Measurements from ENCODE around the gene ZC3H18. TPM values are rescaled to one million over a fixed set of nuclear protein-coding genes. Genes with fewer than 3 reads are reported as not detected.

The ZC3H18 gene
- total and polyA plus RNA-seq, 2 donors (not counting 1 experiment from before 2014, with no cell fraction given), result 7.9 to 9.4 TPM

DNA sequence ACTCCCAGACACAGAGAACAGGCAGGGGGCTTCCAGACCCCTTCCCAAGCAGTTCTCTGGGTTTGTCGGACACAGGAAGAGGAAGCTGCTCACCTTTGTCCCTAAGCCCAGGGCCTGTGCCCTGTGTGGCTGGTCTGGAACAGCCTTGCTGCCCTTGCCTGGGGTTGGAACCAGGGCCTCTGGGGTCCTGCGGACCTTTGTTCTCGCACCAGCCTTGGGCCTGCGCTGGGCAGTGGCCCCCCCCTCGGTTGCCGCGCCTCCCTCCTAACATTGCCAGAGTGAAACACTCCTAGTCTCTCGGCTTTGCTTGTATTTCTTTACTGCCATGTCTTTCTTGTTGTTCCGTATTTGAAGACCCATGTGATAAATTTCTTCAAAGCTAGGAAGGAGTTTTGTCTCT, 59.6 kb downstream of the ZC3H18 start:
- Histone ChIP-seq H3K4me3 (replicated peaks in 1 of 4; ENCODE audit: control extremely low read depth in 1 of 4, insufficient read depth in 1 of 4, low read depth in 3 of 4, low read length in 4 of 4) (no peak overlapping the region), H3K79me2 (ENCODE audit: control insufficient read depth, insufficient read depth, low read length) (no peaks in the 10 kb centered on the region), H3K4me2 (ENCODE audit: extremely low read depth, insufficient read depth, low read length) (no peak overlapping the region), H3K36me3 (ENCODE audit: control insufficient read depth, insufficient read depth, low read length) (peaks cover 20% of the 10 kb centered on the region), H3K9ac (ENCODE audit: insufficient read depth, low read length) (no peak overlapping the region), H4K20me1 (ENCODE audit: control insufficient read depth, extremely low read depth, insufficient read depth, low read length) (no peaks in the 10 kb centered on the region), H3K9me3 (ENCODE audit: control insufficient read depth, insufficient read depth, low read depth, low read length) (no peaks in the 10 kb centered on the region), H3K27me3 (ENCODE audit: control insufficient read depth, insufficient read depth, low read length) (no peaks in the 10 kb centered on the region), H3K4me1 (ENCODE audit: control insufficient read depth, extremely low read depth, insufficient read depth, low read length) (peaks cover 2% of the 10 kb centered on the region), H2AFZ (ENCODE audit: low read length) (no peak overlapping the region), H3K27ac (ENCODE audit: insufficient read depth, low read length) (no peak overlapping the region)
- no peak for DNase-seq (ENCODE audit: low read depth in 2 of 2)
- TF ChIP-seq EZH2 (IDR thresholded peaks at IDR 0.05; ENCODE audit: low read length, missing control alignments), result no peak
- TF ChIP-seq, protein P1, sequence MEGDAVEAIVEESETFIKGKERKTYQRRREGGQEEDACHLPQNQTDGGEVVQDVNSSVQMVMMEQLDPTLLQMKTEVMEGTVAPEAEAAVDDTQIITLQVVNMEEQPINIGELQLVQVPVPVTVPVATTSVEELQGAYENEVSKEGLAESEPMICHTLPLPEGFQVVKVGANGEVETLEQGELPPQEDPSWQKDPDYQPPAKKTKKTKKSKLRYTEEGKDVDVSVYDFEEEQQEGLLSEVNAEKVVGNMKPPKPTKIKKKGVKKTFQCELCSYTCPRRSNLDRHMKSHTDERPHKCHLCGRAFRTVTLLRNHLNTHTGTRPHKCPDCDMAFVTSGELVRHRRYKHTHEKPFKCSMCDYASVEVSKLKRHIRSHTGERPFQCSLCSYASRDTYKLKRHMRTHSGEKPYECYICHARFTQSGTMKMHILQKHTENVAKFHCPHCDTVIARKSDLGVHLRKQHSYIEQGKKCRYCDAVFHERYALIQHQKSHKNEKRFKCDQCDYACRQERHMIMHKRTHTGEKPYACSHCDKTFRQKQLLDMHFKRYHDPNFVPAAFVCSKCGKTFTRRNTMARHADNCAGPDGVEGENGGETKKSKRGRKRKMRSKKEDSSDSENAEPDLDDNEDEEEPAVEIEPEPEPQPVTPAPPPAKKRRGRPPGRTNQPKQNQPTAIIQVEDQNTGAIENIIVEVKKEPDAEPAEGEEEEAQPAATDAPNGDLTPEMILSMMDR (conservative IDR thresholded peaks at IDR 0.05 in 1 of 2, IDR thresholded peaks at IDR 0.05 in 1 of 2; ENCODE audit: low read depth in 1 of 2, low read length in 2 of 2), result no peak

DNA sequence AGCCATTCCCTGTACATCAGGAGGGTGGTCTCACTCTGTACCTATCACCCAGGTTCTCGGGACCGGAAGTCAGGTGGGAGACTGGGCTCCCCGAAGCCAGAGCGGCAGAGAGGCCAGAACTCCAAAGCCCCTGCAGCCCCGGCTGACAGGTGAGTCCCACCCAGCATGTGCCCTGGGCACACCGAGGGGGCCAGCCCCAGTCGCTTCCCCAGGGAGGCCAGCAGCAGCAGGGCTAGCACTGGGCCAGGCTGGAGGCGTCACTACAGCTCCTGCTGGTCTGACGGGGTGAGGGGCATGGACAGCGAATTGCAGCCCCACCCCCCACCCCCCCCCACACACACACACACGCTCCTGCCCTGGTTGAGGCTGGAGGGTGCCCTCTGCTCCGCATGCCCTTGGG, 60.2 kb downstream of the ZC3H18 start:
- Histone ChIP-seq H3K27ac (ENCODE audit: insufficient read depth, low read length) (no peak overlapping the region), H3K4me3 (replicated peaks in 1 of 4; ENCODE audit: control extremely low read depth in 1 of 4, insufficient read depth in 1 of 4, low read depth in 3 of 4, low read length in 4 of 4) (no peak overlapping the region), H3K79me2 (ENCODE audit: control insufficient read depth, insufficient read depth, low read length) (no peaks in the 10 kb centered on the region), H3K9me3 (ENCODE audit: control insufficient read depth, insufficient read depth, low read depth, low read length) (no peaks in the 10 kb centered on the region), H3K4me2 (ENCODE audit: extremely low read depth, insufficient read depth, low read length) (no peak overlapping the region), H4K20me1 (ENCODE audit: control insufficient read depth, extremely low read depth, insufficient read depth, low read length) (no peaks in the 10 kb centered on the region), H3K27me3 (ENCODE audit: control insufficient read depth, insufficient read depth, low read length) (no peaks in the 10 kb centered on the region), H3K36me3 (ENCODE audit: control insufficient read depth, insufficient read depth, low read length) (peaks cover 16% of the 10 kb centered on the region), H2AFZ (ENCODE audit: low read length) (no peak overlapping the region), H3K9ac (ENCODE audit: insufficient read depth, low read length) (no peak overlapping the region), H3K4me1 (ENCODE audit: control insufficient read depth, extremely low read depth, insufficient read depth, low read length) (peaks cover 2% of the 10 kb centered on the region)
- TF ChIP-seq, protein P1 (conservative IDR thresholded peaks at IDR 0.05 in 1 of 2, IDR thresholded peaks at IDR 0.05 in 1 of 2; ENCODE audit: low read depth in 1 of 2, low read length in 2 of 2), result no peak
- no peak for TF ChIP-seq EZH2 (IDR thresholded peaks at IDR 0.05; ENCODE audit: low read length, missing control alignments)
- no peak for DNase-seq (ENCODE audit: low read depth in 2 of 2)

DNA sequence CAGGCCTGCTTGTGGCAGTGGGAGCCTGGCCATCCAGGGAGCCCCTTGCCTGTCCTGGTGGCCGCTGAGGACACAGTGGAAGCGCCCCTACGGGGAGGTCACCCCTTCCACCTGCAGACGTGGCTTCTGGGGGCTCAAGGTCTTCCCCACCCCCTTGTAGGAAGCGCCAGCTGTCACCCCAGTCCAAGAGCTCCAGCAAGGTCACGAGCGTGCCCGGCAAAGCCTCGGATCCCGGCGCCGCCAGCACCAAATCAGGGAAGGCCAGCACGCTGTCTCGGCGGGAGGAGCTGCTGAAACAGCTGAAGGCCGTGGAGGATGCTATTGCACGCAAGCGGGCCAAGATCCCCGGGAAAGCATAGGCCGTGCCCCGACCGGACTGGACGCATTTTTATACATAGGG, 60.7 kb downstream of the ZC3H18 start:
- H3K27ac ChIP-seq (ENCODE audit: insufficient read depth, low read length), result no peak overlapping the region
- no peak overlapping the region for H3K4me3 ChIP-seq (replicated peaks in 1 of 4; ENCODE audit: control extremely low read depth in 1 of 4, insufficient read depth in 1 of 4, low read depth in 3 of 4, low read length in 4 of 4)
- no peak overlapping the region for H2AFZ ChIP-seq (ENCODE audit: low read length)
- H3K27me3 ChIP-seq (ENCODE audit: control insufficient read depth, insufficient read depth, low read length), result no peaks in the 10 kb centered on the region
- H3K4me2 ChIP-seq (ENCODE audit: extremely low read depth, insufficient read depth, low read length), result no peak overlapping the region
- H4K20me1 ChIP-seq (ENCODE audit: control insufficient read depth, extremely low read depth, insufficient read depth, low read length), result no peaks in the 10 kb centered on the region
- H3K36me3 ChIP-seq (ENCODE audit: control insufficient read depth, insufficient read depth, low read length), result peaks cover 16% of the 10 kb centered on the region
- no peaks in the 10 kb centered on the region for H3K9me3 ChIP-seq (ENCODE audit: control insufficient read depth, insufficient read depth, low read depth, low read length)
- no peaks in the 10 kb centered on the region for H3K79me2 ChIP-seq (ENCODE audit: control insufficient read depth, insufficient read depth, low read length)
- H3K4me1 ChIP-seq (ENCODE audit: control insufficient read depth, extremely low read depth, insufficient read depth, low read length), result peaks cover 2% of the 10 kb centered on the region
- no peak for DNase-seq (ENCODE audit: low read depth in 2 of 2)
- H3K9ac ChIP-seq (ENCODE audit: insufficient read depth, low read length), result no peak overlapping the region
- TF ChIP-seq, protein P1 (conservative IDR thresholded peaks at IDR 0.05 in 1 of 2, IDR thresholded peaks at IDR 0.05 in 1 of 2; ENCODE audit: low read depth in 1 of 2, low read length in 2 of 2), result no peak
- no peak for TF ChIP-seq EZH2 (IDR thresholded peaks at IDR 0.05; ENCODE audit: low read length, missing control alignments)
